Effector CD8-positive, alpha-beta T cell (primary cell): ENCODE data around the gene SLC5A6.
A peak's percentile ranks its signal among the peaks of the same experiment; 100 is the strongest.

ENCODE experiments used
- DNase-seq: peaks from one replicate; lab custom pipeline; 2025; lab: John Stamatoyannopoulos, UW

The SLC5A6 gene

GRCh38 chr2:27236626-27237025 is 24.6 kb upstream of the SLC5A6 start:
- DNase-seq, result no peak

GRCh38 chr2:27236136-27236535 is 24.1 kb upstream of the SLC5A6 start:
- no peak for DNase-seq

DNA sequence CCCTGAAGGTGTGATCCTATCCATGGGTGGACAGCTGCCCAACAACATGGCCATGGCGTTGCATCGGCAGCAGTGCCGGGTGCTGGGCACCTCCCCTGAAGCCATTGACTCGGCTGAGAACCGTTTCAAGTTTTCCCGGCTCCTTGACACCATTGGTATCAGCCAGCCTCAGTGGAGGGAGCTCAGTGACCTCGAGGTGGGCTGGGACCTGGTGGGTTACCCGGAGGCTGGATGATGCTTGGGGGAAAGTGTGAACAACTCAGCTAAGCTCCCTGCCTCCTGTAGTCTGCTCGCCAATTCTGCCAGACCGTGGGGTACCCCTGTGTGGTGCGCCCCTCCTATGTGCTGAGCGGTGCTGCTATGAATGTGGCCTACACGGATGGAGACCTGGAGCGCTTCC is 21.3 kb upstream of the SLC5A6 start:
- DNase-seq, result no peak

- no peak for DNase-seq
Measured at GRCh38 chr2:27231921-27232320, 19.9 kb upstream of the SLC5A6 start.

GRCh38 chr2:27227501-27227900 is 15.4 kb upstream of the SLC5A6 start:
- no peak for DNase-seq

- no peak for DNase-seq
Measured at GRCh38 chr2:27225526-27225925, 13.5 kb upstream of the SLC5A6 start.

DNA sequence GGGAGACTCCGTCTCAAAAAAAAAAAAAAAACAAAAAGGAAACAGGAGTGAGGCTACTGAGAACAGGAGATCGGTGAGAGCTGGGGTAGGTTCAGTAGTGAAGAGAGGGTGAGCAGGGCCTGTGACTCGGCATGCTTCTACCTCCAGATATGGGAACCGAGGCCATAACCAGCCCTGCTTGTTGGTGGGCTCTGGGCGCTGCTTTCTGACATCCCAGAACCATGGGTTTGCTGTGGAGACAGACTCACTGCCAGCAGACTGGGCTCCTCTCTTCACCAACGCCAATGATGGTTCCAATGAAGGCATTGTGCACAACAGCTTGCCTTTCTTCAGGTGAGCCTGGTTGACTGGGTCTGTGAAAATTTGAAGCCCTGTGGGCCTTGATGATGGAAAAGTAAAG is 11.3 kb upstream of the SLC5A6 start:
- DNase-seq, result no peak

DNA sequence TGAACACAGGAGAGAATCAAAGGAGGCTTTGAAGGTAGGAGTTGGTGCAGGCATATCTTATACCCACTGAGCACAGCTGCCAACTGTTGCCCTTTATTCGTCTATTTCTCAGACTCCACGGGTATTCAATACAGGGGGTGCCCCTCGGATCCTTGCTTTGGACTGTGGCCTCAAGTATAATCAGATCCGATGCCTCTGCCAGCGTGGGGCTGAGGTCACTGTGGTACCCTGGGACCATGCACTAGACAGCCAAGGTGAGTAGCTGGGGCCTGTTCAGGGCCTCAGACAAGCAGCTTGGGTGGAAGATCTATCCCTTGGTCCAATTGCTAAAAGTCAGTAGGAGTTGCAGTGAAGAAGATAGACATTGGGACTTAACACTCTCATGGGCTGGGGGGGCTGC is 10.3 kb upstream of the SLC5A6 start:
- DNase-seq, result no peak

GRCh38 chr2:27221166-27221565 is 9.1 kb upstream of the SLC5A6 start:
- no peak for DNase-seq

- DNase-seq, result no peak
Measured at GRCh38 chr2:27220091-27220490, 8.0 kb upstream of the SLC5A6 start.

DNA sequence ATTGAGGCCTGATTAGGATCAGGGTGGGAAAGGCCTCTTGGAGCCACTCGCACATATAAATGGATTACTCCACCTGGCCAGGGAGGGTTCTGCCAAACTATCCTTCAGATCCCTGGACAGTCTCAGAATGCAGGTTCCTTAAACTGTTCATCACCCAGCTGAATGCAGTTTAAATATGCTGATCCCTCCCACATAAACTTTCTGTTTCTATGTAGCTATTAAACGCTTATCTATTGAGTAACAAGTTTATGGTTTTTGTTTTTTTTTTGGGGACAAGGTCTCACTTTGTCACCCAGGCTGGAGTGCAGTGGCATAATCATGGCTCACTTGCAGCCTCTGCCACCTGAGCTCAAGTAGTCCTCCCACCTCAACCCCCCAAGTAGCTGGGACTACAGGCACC is 7.0 kb upstream of the SLC5A6 start:
- DNase-seq, result no peak

DNA sequence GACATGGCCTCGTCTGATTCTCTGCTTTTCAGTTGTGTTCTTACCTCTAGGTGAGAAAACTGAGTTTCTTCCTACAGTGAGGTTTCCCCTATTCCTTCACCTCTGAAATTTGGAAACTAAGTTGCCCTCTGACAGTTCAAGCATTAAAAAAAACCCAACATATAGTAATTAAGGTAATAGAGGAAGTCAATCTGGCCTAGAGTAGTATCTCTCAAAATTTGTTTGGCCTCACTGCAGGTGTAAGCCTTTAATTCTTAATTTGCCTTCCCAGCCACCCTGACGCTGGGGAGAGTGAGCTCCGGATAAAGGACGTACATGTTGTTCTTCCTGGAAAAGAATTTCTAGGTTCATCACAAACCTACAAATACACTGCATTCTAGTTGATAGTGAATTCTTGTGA is 6.5 kb upstream of the SLC5A6 start:
- no peak for DNase-seq

DNA sequence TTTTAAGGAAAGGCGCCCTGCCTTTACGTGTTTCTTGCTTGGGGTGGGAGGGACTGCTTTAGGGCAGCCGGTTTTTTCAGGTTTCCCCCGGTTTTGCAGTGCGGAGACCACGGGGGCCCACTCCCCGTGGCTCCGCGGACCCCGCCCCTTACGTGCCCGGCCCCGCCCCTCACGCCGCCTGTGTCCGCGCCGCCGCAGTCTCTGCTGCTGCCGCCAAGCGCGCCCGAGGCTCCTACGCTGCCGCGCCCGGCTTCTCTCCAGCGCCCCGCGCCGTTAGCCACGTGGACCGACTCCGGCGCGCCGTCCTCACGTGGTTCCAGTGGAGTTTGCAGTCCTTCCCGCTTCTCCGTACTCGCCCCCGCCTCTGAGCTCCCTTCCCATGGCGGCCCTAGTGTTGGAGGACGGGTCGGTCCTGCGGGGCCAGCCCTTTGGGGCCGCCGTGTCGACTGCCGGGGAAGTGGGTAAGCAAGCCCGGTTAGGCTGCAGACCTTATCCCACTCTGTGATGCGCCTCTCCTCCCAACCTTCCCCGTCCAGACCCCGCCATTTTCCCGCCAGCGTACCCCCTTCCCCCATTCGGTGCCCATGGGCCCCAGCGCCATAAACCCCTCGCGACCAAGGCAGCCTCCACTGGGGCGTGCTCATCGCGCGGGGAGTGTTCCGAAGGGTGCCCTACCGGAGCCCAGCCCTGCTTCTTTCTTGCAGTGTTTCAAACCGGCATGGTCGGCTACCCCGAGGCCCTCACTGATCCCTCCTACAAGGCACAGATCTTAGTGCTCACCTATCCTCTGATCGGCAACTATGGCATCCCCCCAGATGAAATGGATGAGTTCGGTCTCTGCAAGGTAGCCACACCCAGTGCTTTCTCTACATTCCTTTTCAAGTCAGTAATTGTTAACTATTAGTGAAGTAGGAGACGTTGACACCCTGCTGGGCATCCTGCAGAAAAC is 5.4 kb upstream of the SLC5A6 start, which contains the start of gene CAD:
Gene CAD (plus strand): TSS at position 197 of the 949 bp plus-strand sequence. CDS start 183 bp downstream, at position 380.
- DNase-seq, result peak; percentile 72

DNA sequence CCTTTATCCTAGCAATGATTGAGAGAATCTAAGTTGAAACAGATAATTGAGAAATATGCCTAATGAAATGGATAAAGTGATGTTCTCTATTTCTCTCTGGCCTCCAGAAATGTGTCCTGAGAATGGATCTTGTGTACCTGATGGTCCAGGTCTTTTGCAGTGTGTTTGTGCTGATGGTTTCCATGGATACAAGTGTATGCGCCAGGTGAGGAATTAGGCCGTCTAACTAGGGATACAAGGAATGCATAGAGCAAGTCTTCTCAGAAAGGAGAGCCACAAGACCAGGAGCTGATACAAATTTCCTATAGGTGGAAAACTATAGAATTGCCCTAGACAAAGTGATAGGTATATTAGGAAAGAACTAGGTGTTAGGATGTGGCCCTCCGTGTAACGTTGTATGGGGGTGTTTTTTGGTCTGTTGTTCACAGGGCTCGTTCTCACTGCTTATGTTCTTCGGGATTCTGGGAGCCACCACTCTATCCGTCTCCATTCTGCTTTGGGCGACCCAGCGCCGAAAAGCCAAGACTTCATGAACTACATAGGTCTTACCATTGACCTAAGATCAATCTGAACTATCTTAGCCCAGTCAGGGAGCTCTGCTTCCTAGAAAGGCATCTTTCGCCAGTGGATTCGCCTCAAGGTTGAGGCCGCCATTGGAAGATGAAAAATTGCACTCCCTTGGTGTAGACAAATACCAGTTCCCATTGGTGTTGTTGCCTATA is 4.5 kb upstream of the SLC5A6 start:
- DNase-seq, result no peak

- DNase-seq, result no peak
Measured at GRCh38 chr2:27214941-27215340, 2.9 kb upstream of the SLC5A6 start.

- peak; percentile 42 for DNase-seq
Measured at GRCh38 chr2:27212626-27213471, 781 bp upstream of the SLC5A6 start.

- no peak for DNase-seq
Measured at GRCh38 chr2:27211241-27211942, 676 bp downstream of the SLC5A6 start.

DNA sequence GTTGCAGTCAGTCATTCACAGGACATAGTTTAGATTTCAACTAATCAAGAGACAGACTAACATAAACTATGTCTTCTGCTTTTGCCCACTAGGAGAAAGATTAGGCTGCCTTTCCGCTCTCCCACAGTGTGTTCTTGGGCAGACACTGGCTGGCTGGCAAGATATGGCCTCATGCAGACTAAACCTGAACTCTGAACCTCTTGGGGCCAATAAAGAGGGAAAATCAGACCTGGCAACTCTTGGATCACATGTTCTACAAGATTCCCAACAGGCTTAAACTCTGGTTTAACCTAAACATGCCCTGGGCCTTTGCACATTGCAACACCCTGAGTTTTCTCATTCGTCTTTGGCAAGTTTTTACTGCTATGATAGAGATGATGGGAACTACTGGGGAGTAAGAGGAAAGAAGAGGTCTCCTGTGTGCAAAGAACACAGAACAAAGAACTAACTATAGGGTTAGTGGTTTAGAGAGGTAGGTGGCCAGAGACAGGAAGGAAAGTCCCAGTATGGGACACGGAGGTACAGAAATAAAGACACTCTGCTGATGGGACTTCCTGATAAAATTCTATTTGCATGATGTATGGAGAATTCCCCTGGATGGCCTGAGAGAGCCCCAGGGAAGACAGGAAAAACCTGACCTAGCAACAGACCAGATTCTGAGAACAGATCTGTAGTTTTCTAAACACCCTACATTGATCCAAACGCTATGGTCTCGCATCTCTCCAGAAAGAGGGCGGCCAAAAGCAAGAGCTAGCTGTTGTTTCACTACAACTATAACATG is 2.3 kb downstream of the SLC5A6 start:
- no peak for DNase-seq

GRCh38 chr2:27208486-27209050 is 3.5 kb downstream of the SLC5A6 start:
- no peak for DNase-seq

DNA sequence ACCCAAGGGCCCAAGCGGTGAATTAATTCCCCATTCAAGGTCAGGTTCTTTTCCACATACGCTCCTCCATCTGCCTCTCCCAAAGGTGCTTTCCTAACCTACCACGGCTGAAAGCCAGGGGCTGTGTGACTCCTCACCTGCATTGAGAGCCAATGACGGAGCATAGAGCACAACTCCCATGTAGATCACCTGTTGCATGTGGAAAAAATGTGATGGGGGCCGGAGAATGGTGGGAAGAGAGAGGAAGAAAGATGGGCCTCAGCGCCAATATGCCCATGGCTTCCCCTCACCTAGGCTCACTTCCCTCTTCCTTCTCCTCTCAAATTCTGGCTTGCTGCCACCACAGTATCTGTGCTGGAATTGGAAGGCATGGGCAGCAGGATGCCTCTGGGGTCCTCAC is 5.7 kb downstream of the SLC5A6 start:
- no peak for DNase-seq
